ENCODE measurements around the gene DISC1. TPM values are rescaled to one million over a fixed set of nuclear protein-coding genes. Genes with fewer than 3 reads are reported as not detected.
"Not testable (repeated sequence)": the region's sequence is repeated elsewhere in the genome, so short reads cannot be mapped to it uniquely, and the experiment has no call there.

DISC1 gene
- total RNA-seq, 2 experiments from 2014 or later: 1.9 to 3.8 TPM

- H3K9me3 Mint-ChIP-seq (ENCODE audit: low read depth): no peaks in the 10 kb centered on the region
- no peak for ATAC-seq
- intact Hi-C loops (cut with DNase I, micrococcal nuclease): loop anchor here (5.0 to 10.0 kb wide), 2 partner anchors 179 to 1001 kb away; no protein-coding TSS in a partner anchor
- ChIA-PET POLR2A (no interaction called here), CTCF (interaction anchor here (0.7 to 1.2 kb wide), 2 partner anchors 9 to 87 kb away, joined by 3 to 7 read pairs; no protein-coding TSS in a partner anchor)
- H3K4me3 Mint-ChIP-seq: peak overlapping the region; percentile 80
- peaks cover 3% of the 10 kb centered on the region for H3K27me3 Mint-ChIP-seq
- H3K27ac Mint-ChIP-seq: peak overlapping the region; percentile 71
- peaks cover 32% of the 10 kb centered on the region for H3K4me1 Mint-ChIP-seq
- no peak for DNase-seq
- no peaks in the 10 kb centered on the region for H3K36me3 Mint-ChIP-seq (ENCODE audit: low read depth)
Measured at GRCh38 chr1:231625975-231626534, 535 bp upstream of the DISC1 start.

GRCh38 chr1:231626951-231627614 is 493 bp downstream of the DISC1 start:
- POLR2A ChIA-PET: no interaction called here
- CTCF ChIA-PET: interaction anchor here (0.6 kb wide), 1 partner anchor 557 kb away, joined by 3 read pairs; no protein-coding TSS in a partner anchor
- peaks cover 3% of the 10 kb centered on the region for H3K27me3 Mint-ChIP-seq
- ATAC-seq: peak; percentile 54
- intact Hi-C loops (cut with DNase I, micrococcal nuclease): loop anchor here (1.0 to 10.0 kb wide), 3 partner anchors 178 to 1000 kb away; partner anchors contain the start of gene SPRTN (in 1 of the 2)
- H3K4me1 Mint-ChIP-seq: peaks cover 32% of the 10 kb centered on the region
- peak; percentile 69 for DNase-seq
- H3K4me3 Mint-ChIP-seq: peak overlapping the region; percentile 80
- H3K27ac Mint-ChIP-seq: peak overlapping the region; percentile 67
- no peaks in the 10 kb centered on the region for H3K36me3 Mint-ChIP-seq (ENCODE audit: low read depth)
- no peaks in the 10 kb centered on the region for H3K9me3 Mint-ChIP-seq (ENCODE audit: low read depth)

- H3K9me3 Mint-ChIP-seq (ENCODE audit: low read depth): no peaks in the 10 kb centered on the region
Measured at GRCh38 chr1:231628207-231628876, 1.8 kb downstream of the DISC1 start.

GRCh38 chr1:231629132-231629531 is 2.5 kb downstream of the DISC1 start:
- no peaks in the 10 kb centered on the region for H3K9me3 Mint-ChIP-seq (ENCODE audit: low read depth)
- ATAC-seq: no peak
- H3K27me3 Mint-ChIP-seq: no peaks in the 10 kb centered on the region
- CTCF ChIA-PET: interaction anchor here (1.5 kb wide), 1 partner anchor 127 kb away, joined by 3 read pairs; no protein-coding TSS in a partner anchor
- H3K36me3 Mint-ChIP-seq (ENCODE audit: low read depth): no peaks in the 10 kb centered on the region
- peak overlapping the region; percentile 7 for H3K4me3 Mint-ChIP-seq
- peak; percentile 47 for DNase-seq
- H3K4me1 Mint-ChIP-seq: peaks cover 34% of the 10 kb centered on the region
- no peak overlapping the region for H3K27ac Mint-ChIP-seq
- POLR2A ChIA-PET: no interaction called here
- intact Hi-C loops (cut with DNase I, micrococcal nuclease): loop anchor here (5.0 to 10.0 kb wide), 2 partner anchors 176 to 998 kb away; no protein-coding TSS in a partner anchor

More at GRCh38 chr1:231628207-231628876, 1.8 kb downstream of the DISC1 start:
- no peaks in the 10 kb centered on the region for H3K36me3 Mint-ChIP-seq (ENCODE audit: low read depth)
- ChIA-PET POLR2A (no interaction called here), CTCF (interaction anchor here (0.7 to 0.9 kb wide), 2 partner anchors 11 to 129 kb away, joined by 3 to 6 read pairs; no protein-coding TSS in a partner anchor)
- ATAC-seq (peak; percentile 72), DNase-seq (peak; percentile 86)
- peaks cover 32% of the 10 kb centered on the region for H3K4me1 Mint-ChIP-seq
- H3K27ac Mint-ChIP-seq: peak overlapping the region; percentile 75
- no peaks in the 10 kb centered on the region for H3K27me3 Mint-ChIP-seq
- H3K4me3 Mint-ChIP-seq: peak overlapping the region; percentile 80
- intact Hi-C loops (cut with DNase I, micrococcal nuclease): loop anchor here (1.0 to 10.0 kb wide), 3 partner anchors 15 to 999 kb away; no protein-coding TSS in a partner anchor

- Mint-ChIP-seq H3K4me3 (no peak overlapping the region), H3K9me3 (ENCODE audit: low read depth) (no peaks in the 10 kb centered on the region), H3K27me3 (no peaks in the 10 kb centered on the region), H3K36me3 (ENCODE audit: low read depth) (no peaks in the 10 kb centered on the region), H3K27ac (no peak overlapping the region), H3K4me1 (peaks cover 38% of the 10 kb centered on the region)
- CTCF ChIA-PET: interaction anchor here (0.8 to 1.5 kb wide), 3 partner anchors 14 to 126 kb away, joined by 3 read pairs; no protein-coding TSS in a partner anchor
- DNase-seq (no peak), ATAC-seq (no peak)
- intact Hi-C loops (cut with DNase I, micrococcal nuclease): no loop called here
- POLR2A ChIA-PET: no interaction called here
Measured at GRCh38 chr1:231630558-231631205, 4.1 kb downstream of the DISC1 start.

GRCh38 chr1:231631717-231632116 is 5.1 kb downstream of the DISC1 start:
- ChIA-PET CTCF (interaction anchor here (0.7 to 1.1 kb wide), 2 partner anchors 72 to 176 kb away, joined by 3 read pairs; no protein-coding TSS in a partner anchor), POLR2A (no interaction called here)
- H3K27ac Mint-ChIP-seq: no peak overlapping the region
- no peaks in the 10 kb centered on the region for H3K27me3 Mint-ChIP-seq
- H3K36me3 Mint-ChIP-seq (ENCODE audit: low read depth): no peaks in the 10 kb centered on the region
- intact Hi-C loops (cut with DNase I, micrococcal nuclease): no loop called here
- H3K4me3 Mint-ChIP-seq: no peak overlapping the region
- H3K4me1 Mint-ChIP-seq: peaks cover 30% of the 10 kb centered on the region
- ATAC-seq (no peak), DNase-seq (no peak)
- peaks cover 2% of the 10 kb centered on the region for H3K9me3 Mint-ChIP-seq (ENCODE audit: low read depth)

GRCh38 chr1:231632119-231632518 is 5.5 kb downstream of the DISC1 start:
- no peak overlapping the region for H3K27ac Mint-ChIP-seq
- POLR2A ChIA-PET: no interaction called here

GRCh38 chr1:231634323-231635013 is 7.9 kb downstream of the DISC1 start:
- Mint-ChIP-seq H3K4me3 (no peak overlapping the region), H3K27ac (no peak overlapping the region), H3K4me1 (peaks cover 26% of the 10 kb centered on the region), H3K36me3 (ENCODE audit: low read depth) (peaks cover 4% of the 10 kb centered on the region), H3K9me3 (ENCODE audit: low read depth) (peaks cover 6% of the 10 kb centered on the region), H3K27me3 (no peaks in the 10 kb centered on the region)
- ChIA-PET CTCF (no interaction called here), POLR2A (no interaction called here)
- intact Hi-C loops (cut with DNase I, micrococcal nuclease): no loop called here
- ATAC-seq: no peak
- no peak for DNase-seq

More at GRCh38 chr1:231632119-231632518, 5.5 kb downstream of the DISC1 start:
- Mint-ChIP-seq H3K36me3 (ENCODE audit: low read depth) (no peaks in the 10 kb centered on the region), H3K27me3 (no peaks in the 10 kb centered on the region), H3K4me1 (peaks cover 30% of the 10 kb centered on the region), H3K9me3 (ENCODE audit: low read depth) (peaks cover 2% of the 10 kb centered on the region), H3K4me3 (no peak overlapping the region)
- ATAC-seq: no peak
- CTCF ChIA-PET: interaction anchor here (1.1 kb wide), 1 partner anchor 71 kb away, joined by 3 read pairs; no protein-coding TSS in a partner anchor
- no peak for DNase-seq
- intact Hi-C loops (cut with DNase I, micrococcal nuclease): no loop called here

GRCh38 chr1:231636157-231636556 is 9.6 kb downstream of the DISC1 start:
- DNase-seq (no peak), ATAC-seq (no peak)
- Mint-ChIP-seq H3K36me3 (ENCODE audit: low read depth) (peaks cover 4% of the 10 kb centered on the region), H3K4me1 (peaks cover 24% of the 10 kb centered on the region), H3K27ac (no peak overlapping the region), H3K4me3 (no peak overlapping the region), H3K27me3 (no peaks in the 10 kb centered on the region), H3K9me3 (ENCODE audit: low read depth) (peaks cover 6% of the 10 kb centered on the region)
- ChIA-PET CTCF (no interaction called here), POLR2A (no interaction called here)
- intact Hi-C loops (cut with DNase I, micrococcal nuclease): no loop called here

- DNase-seq; H3K27me3 Mint-ChIP-seq; intact Hi-C loops (cut with DNase I, micrococcal nuclease); POLR2A ChIA-PET; H3K36me3 Mint-ChIP-seq (ENCODE audit: low read depth); CTCF ChIA-PET; H3K9me3 Mint-ChIP-seq (ENCODE audit: low read depth); ATAC-seq; H3K4me3 Mint-ChIP-seq; H3K27ac Mint-ChIP-seq: not testable (repeated sequence)
- peaks cover 24% of the 10 kb centered on the region for H3K4me1 Mint-ChIP-seq
Measured at GRCh38 chr1:231636922-231637321, 10.3 kb downstream of the DISC1 start.

- no peak overlapping the region for H3K27ac Mint-ChIP-seq
- ATAC-seq: no peak
- peaks cover 29% of the 10 kb centered on the region for H3K4me1 Mint-ChIP-seq
- intact Hi-C loops (cut with DNase I, micrococcal nuclease): no loop called here
- no peak overlapping the region for H3K4me3 Mint-ChIP-seq
- H3K36me3 Mint-ChIP-seq (ENCODE audit: low read depth): peaks cover 4% of the 10 kb centered on the region
- DNase-seq: no peak
- peaks cover 6% of the 10 kb centered on the region for H3K9me3 Mint-ChIP-seq (ENCODE audit: low read depth)
- ChIA-PET CTCF (no interaction called here), POLR2A (no interaction called here)
- H3K27me3 Mint-ChIP-seq: no peaks in the 10 kb centered on the region
Measured at GRCh38 chr1:231638647-231639046, 12.1 kb downstream of the DISC1 start.

Measured in activated CD4-positive, alpha-beta T cell treated with anti-CD3 and anti-CD28 coated beads for 36 hours (primary cell).